HG03139 (cell line): ENCODE data around the gene TRIM37.

ENCODE experiments used
- ATAC-seq: cut with Tn5 transposase; IDR thresholded peaks from one replicate; pipeline ENCODE4 v1.9.1; 2021; ENCODE audit not compliant: unreplicated experiment

The TRIM37 gene

GRCh38 chr17:59037960-59038359 is 68.7 kb downstream of the TRIM37 start:
- no peak for ATAC-seq

- no peak for ATAC-seq
Measured at GRCh38 chr17:59030811-59031210, 75.9 kb downstream of the TRIM37 start.

GRCh38 chr17:59028328-59028727 is 78.4 kb downstream of the TRIM37 start:
- no peak for ATAC-seq

GRCh38 chr17:59027750-59028149 is 78.9 kb downstream of the TRIM37 start:
- ATAC-seq = no peak

- no peak for ATAC-seq
Measured at GRCh38 chr17:59026176-59026939, 80.3 kb downstream of the TRIM37 start.

- ATAC-seq = no peak
Measured at GRCh38 chr17:59024916-59025315, 81.8 kb downstream of the TRIM37 start.

- ATAC-seq = no peak
Measured at GRCh38 chr17:59018019-59018418, 88.7 kb downstream of the TRIM37 start.

GRCh38 chr17:59011975-59012374 is 94.7 kb downstream of the TRIM37 start:
- no peak for ATAC-seq

- no peak for ATAC-seq
Measured at GRCh38 chr17:59010026-59010425, 96.7 kb downstream of the TRIM37 start.

GRCh38 chr17:59008737-59009136 is 97.9 kb downstream of the TRIM37 start:
- no peak for ATAC-seq

GRCh38 chr17:59007995-59008394 is 98.7 kb downstream of the TRIM37 start:
- ATAC-seq = no peak

GRCh38 chr17:59004338-59005111 is 102.2 kb downstream of the TRIM37 start:
- no peak for ATAC-seq

GRCh38 chr17:59003860-59004259 is 102.8 kb downstream of the TRIM37 start:
- ATAC-seq = no peak

- ATAC-seq = no peak
Measured at GRCh38 chr17:59002848-59003247, 103.8 kb downstream of the TRIM37 start.

GRCh38 chr17:59002126-59002525 is 104.6 kb downstream of the TRIM37 start:
- no peak for ATAC-seq

- peak; percentile 94 for ATAC-seq
Measured at GRCh38 chr17:59001158-59001814, 105.4 kb downstream of the TRIM37 start.

- ATAC-seq = no peak
Measured at GRCh38 chr17:59000022-59000421, 106.7 kb downstream of the TRIM37 start.

- ATAC-seq = no peak
Measured at GRCh38 chr17:58999500-58999899, 107.2 kb downstream of the TRIM37 start.

GRCh38 chr17:58998871-58999270 is 107.8 kb downstream of the TRIM37 start:
- ATAC-seq = no peak

- ATAC-seq = no peak
Measured at GRCh38 chr17:58997756-58998553, 108.7 kb downstream of the TRIM37 start.

GRCh38 chr17:58996968-58997367 is 109.7 kb downstream of the TRIM37 start:
- ATAC-seq = no peak
